ENCODE data around the gene GRAP2. TPM values are rescaled to one million over a fixed set of nuclear protein-coding genes. Genes with fewer than 3 reads are reported as not detected.

Gene GRAP2
- total and polyA plus RNA-seq, 2 experiments from 2014 or later, result 0.42 TPM; not detected in 1

DNA sequence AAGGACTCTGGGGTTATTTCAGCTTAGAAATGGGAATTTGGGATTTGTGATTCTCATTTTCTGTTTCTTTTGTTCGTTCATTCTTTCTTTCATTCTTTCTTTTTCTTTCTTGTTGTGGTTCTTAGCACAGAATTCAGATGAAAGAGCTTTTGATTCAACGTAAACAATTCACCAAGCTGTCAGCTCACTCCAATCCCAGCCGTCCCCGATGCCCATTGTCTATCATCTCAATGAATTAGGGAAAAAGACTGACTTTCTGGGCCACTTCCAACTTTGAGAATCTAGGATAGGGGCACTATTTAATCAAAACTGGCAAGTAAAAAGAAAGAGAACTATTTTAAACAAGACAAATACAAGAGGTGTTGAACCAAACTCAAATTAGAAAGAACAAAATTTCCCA lies 34.2 kb downstream of the GRAP2 start:
- no peak overlapping the region for H3K27ac ChIP-seq (ENCODE audit: low read depth)
- Mint-ChIP-seq H3K9me3 (no peaks in the 10 kb centered on the region), H3K27ac (no peak overlapping the region), H3K27me3 (ENCODE audit: insufficient read depth, low read depth, poor library complexity) (peaks cover 4% of the 10 kb centered on the region), H3K36me3 (ENCODE audit: low read depth) (no peaks in the 10 kb centered on the region), H3K4me1 (peaks cover 44% of the 10 kb centered on the region), H3K4me3 (no peak overlapping the region)
- no peaks in the 10 kb centered on the region for H3K36me3 ChIP-seq (ENCODE audit: insufficient read depth)
- TF ChIP-seq, protein P1, sequence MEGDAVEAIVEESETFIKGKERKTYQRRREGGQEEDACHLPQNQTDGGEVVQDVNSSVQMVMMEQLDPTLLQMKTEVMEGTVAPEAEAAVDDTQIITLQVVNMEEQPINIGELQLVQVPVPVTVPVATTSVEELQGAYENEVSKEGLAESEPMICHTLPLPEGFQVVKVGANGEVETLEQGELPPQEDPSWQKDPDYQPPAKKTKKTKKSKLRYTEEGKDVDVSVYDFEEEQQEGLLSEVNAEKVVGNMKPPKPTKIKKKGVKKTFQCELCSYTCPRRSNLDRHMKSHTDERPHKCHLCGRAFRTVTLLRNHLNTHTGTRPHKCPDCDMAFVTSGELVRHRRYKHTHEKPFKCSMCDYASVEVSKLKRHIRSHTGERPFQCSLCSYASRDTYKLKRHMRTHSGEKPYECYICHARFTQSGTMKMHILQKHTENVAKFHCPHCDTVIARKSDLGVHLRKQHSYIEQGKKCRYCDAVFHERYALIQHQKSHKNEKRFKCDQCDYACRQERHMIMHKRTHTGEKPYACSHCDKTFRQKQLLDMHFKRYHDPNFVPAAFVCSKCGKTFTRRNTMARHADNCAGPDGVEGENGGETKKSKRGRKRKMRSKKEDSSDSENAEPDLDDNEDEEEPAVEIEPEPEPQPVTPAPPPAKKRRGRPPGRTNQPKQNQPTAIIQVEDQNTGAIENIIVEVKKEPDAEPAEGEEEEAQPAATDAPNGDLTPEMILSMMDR (conservative IDR thresholded peaks at IDR 0.05; ENCODE audit: low read depth in 2 of 2), result no peak
- H3K79me2 ChIP-seq (replicated peaks; ENCODE audit: insufficient read depth), result no peaks in the 10 kb centered on the region
- no peak overlapping the region for H3K4me3 ChIP-seq
- H3K27me3 ChIP-seq (ENCODE audit: insufficient read depth), result no peaks in the 10 kb centered on the region
- H3K4me2 ChIP-seq, result no peak overlapping the region
- H4K20me1 ChIP-seq (replicated peaks; ENCODE audit: insufficient read depth), result no peaks in the 10 kb centered on the region
- no peaks in the 10 kb centered on the region for H3F3A ChIP-seq (replicated peaks; ENCODE audit: low read depth)
- H2AFZ ChIP-seq, result no peak overlapping the region
- H3K4me1 ChIP-seq (ENCODE audit: insufficient read depth), result peaks cover 23% of the 10 kb centered on the region
- ATAC-seq, result no peak
- DNase-seq (ENCODE audit: low spot score), result no peak
- H3K9me2 ChIP-seq (ENCODE audit: insufficient read depth), result no peaks in the 10 kb centered on the region

DNA sequence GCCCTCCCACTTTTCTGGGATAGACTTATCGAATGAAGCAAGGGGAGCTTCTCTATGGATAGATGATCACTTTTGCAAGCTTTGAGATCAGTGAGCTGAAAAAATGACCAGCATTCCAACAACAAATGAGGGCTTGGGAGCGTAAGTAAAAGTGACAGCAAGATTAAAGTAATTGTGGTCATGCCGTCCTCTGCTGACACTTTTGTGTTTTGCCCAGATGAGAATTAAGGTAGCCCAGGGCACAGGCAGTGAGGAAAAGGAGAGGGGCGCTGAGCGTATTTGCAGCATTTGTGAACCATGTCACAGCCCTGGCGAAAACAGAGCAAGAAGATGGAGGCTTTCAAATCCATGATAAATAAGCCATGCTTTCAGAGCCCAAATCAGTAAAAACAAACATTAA lies 34.7 kb downstream of the GRAP2 start:
- ATAC-seq, result no peak

More for the DNA sequence above, 34.7 kb downstream of the GRAP2 start:
- Histone ChIP-seq H3K4me2 (no peak overlapping the region), H4K20me1 (replicated peaks; ENCODE audit: insufficient read depth) (no peaks in the 10 kb centered on the region), H3K79me2 (replicated peaks; ENCODE audit: insufficient read depth) (no peaks in the 10 kb centered on the region), H3K4me3 (no peak overlapping the region), H3F3A (replicated peaks; ENCODE audit: low read depth) (no peaks in the 10 kb centered on the region), H3K27ac (ENCODE audit: low read depth) (no peak overlapping the region), H2AFZ (no peak overlapping the region), H3K9me2 (ENCODE audit: insufficient read depth) (no peaks in the 10 kb centered on the region), H3K36me3 (ENCODE audit: insufficient read depth) (no peaks in the 10 kb centered on the region), H3K4me1 (ENCODE audit: insufficient read depth) (peaks cover 28% of the 10 kb centered on the region), H3K27me3 (ENCODE audit: insufficient read depth) (no peaks in the 10 kb centered on the region)
- H3K9me3 Mint-ChIP-seq, result no peaks in the 10 kb centered on the region
- TF ChIP-seq POLR2AphosphoS5 (IDR thresholded peaks at IDR 0.05; ENCODE audit: low read depth) (no peak), ZNF114 (CRISPR knock-in tag; IDR thresholded peaks at IDR 0.05) (no peak)
- TF ChIP-seq, protein P2, sequence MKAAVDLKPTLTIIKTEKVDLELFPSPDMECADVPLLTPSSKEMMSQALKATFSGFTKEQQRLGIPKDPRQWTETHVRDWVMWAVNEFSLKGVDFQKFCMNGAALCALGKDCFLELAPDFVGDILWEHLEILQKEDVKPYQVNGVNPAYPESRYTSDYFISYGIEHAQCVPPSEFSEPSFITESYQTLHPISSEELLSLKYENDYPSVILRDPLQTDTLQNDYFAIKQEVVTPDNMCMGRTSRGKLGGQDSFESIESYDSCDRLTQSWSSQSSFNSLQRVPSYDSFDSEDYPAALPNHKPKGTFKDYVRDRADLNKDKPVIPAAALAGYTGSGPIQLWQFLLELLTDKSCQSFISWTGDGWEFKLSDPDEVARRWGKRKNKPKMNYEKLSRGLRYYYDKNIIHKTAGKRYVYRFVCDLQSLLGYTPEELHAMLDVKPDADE (IDR thresholded peaks at IDR 0.05), result no peak
- TF ChIP-seq, protein P1 (conservative IDR thresholded peaks at IDR 0.05; ENCODE audit: low read depth in 2 of 2), result no peak
- H3K36me3 Mint-ChIP-seq (ENCODE audit: low read depth), result no peaks in the 10 kb centered on the region
- H3K4me1 Mint-ChIP-seq, result peaks cover 49% of the 10 kb centered on the region
- no peak overlapping the region for H3K27ac Mint-ChIP-seq
- DNase-seq (ENCODE audit: low spot score), result no peak
- H3K27me3 Mint-ChIP-seq (ENCODE audit: insufficient read depth, low read depth, poor library complexity), result peaks cover 4% of the 10 kb centered on the region
- H3K4me3 Mint-ChIP-seq, result no peak overlapping the region
